ENCODE results near the gene TARBP2.

TARBP2 gene

GRCh38 chr12:53505086-53505485 lies 4.0 kb downstream of the TARBP2 start:
- no peaks in the 10 kb centered on the region for H3K27me3 ChIP-seq (ENCODE audit: control insufficient read depth, low read length)
- H3K4me3 ChIP-seq (ENCODE audit: low read length), result no peak overlapping the region
- H3K79me2 ChIP-seq (ENCODE audit: control insufficient read depth, low read length), result peaks cover 19% of the 10 kb centered on the region
- peaks cover 23% of the 10 kb centered on the region; the same call in 1 of the 2 replicates for H3K36me3 ChIP-seq (ENCODE audit: control insufficient read depth, low read length)
- H4K20me1 ChIP-seq (ENCODE audit: control insufficient read depth, insufficient read depth, low read depth, low read length), result no peaks in the 10 kb centered on the region
- H3K9me2 ChIP-seq (replicated peaks; ENCODE audit: control insufficient read depth, low read length), result no peaks in the 10 kb centered on the region
- H3K4me2 ChIP-seq (ENCODE audit: low read length), result no peak overlapping the region
- H3K27ac ChIP-seq (ENCODE audit: low read depth, low read length), result no peak overlapping the region
- peaks cover 6% of the 10 kb centered on the region for H3F3A ChIP-seq (ENCODE audit: control insufficient read depth, insufficient read depth)
- H3K4me1 ChIP-seq (ENCODE audit: control insufficient read depth, low read length), result peaks cover 24% of the 10 kb centered on the region
- TF ChIP-seq CTCF (IDR thresholded peaks at IDR 0.05; ENCODE audit: low read depth, low read length, poor library complexity, severe bottlenecking) (no peak), EZH2phosphoT487 (IDR thresholded peaks at IDR 0.05; ENCODE audit: borderline replicate concordance, low read length) (no peak)
- H3K9me3 ChIP-seq (ENCODE audit: control insufficient read depth, insufficient read depth, low read length), result no peaks in the 10 kb centered on the region

- Histone ChIP-seq H3K27me3 (ENCODE audit: control insufficient read depth, low read length) (no peaks in the 10 kb centered on the region), H3K4me1 (ENCODE audit: control insufficient read depth, low read length) (peaks cover 20% of the 10 kb centered on the region), H3K4me2 (ENCODE audit: low read length) (no peak overlapping the region), H3K9me2 (replicated peaks; ENCODE audit: control insufficient read depth, low read length) (no peaks in the 10 kb centered on the region), H3K4me3 (ENCODE audit: low read length) (no peak overlapping the region), H3F3A (ENCODE audit: control insufficient read depth, insufficient read depth) (peaks cover 3% of the 10 kb centered on the region; the same call in 1 of the 2 replicates), H3K36me3 (ENCODE audit: control insufficient read depth, low read length) (peaks cover 23% of the 10 kb centered on the region; the same call in 1 of the 2 replicates), H3K9me3 (ENCODE audit: control insufficient read depth, insufficient read depth, low read length) (no peaks in the 10 kb centered on the region), H4K20me1 (ENCODE audit: control insufficient read depth, insufficient read depth, low read depth, low read length) (no peaks in the 10 kb centered on the region), H3K27ac (ENCODE audit: low read depth, low read length) (no peak overlapping the region), H3K79me2 (ENCODE audit: control insufficient read depth, low read length) (peaks cover 19% of the 10 kb centered on the region)
- TF ChIP-seq EZH2phosphoT487 (IDR thresholded peaks at IDR 0.05; ENCODE audit: borderline replicate concordance, low read length), result no peak
- TF ChIP-seq CTCF (IDR thresholded peaks at IDR 0.05; ENCODE audit: low read depth, low read length, poor library complexity, severe bottlenecking), result no peak
Measured at GRCh38 chr12:53505555-53506449, 4.7 kb downstream of the TARBP2 start.

DNA sequence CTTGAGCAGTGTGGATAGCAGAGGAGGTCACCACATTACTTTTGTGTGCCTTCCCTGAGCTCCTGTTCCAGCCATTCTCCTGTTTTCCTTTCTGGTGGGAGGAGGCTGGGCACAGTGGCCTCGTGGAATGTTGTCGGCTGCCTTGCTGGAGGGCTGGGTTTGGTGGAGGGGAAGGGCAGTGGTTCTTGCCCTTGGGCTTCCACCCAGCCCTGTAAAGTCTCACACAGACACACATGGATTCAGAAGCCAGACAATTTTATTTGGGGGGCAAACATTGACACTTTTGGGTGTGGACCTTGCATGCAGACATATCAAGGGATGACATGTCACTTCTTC lies 5.3 kb downstream of the TARBP2 start:
- no peak overlapping the region for H3K4me2 ChIP-seq (ENCODE audit: low read length)
- H3K4me1 ChIP-seq (ENCODE audit: control insufficient read depth, low read length), result peaks cover 20% of the 10 kb centered on the region
- no peaks in the 10 kb centered on the region for H4K20me1 ChIP-seq (ENCODE audit: control insufficient read depth, insufficient read depth, low read depth, low read length)
- no peaks in the 10 kb centered on the region for H3K9me2 ChIP-seq (replicated peaks; ENCODE audit: control insufficient read depth, low read length)
- no peak for TF ChIP-seq EZH2phosphoT487 (IDR thresholded peaks at IDR 0.05; ENCODE audit: borderline replicate concordance, low read length)
- no peak for TF ChIP-seq CTCF (IDR thresholded peaks at IDR 0.05; ENCODE audit: low read depth, low read length, poor library complexity, severe bottlenecking)
- H3K27me3 ChIP-seq (ENCODE audit: control insufficient read depth, low read length), result no peaks in the 10 kb centered on the region
- H3K4me3 ChIP-seq (ENCODE audit: low read length), result no peak overlapping the region
- no peak overlapping the region for H3K27ac ChIP-seq (ENCODE audit: low read depth, low read length)
- peaks cover 19% of the 10 kb centered on the region for H3K79me2 ChIP-seq (ENCODE audit: control insufficient read depth, low read length)
- H3K36me3 ChIP-seq (ENCODE audit: control insufficient read depth, low read length), result peaks cover 23% of the 10 kb centered on the region; the same call in 1 of the 2 replicates
- peaks cover 3% of the 10 kb centered on the region; the same call in 1 of the 2 replicates for H3F3A ChIP-seq (ENCODE audit: control insufficient read depth, insufficient read depth)
- no peaks in the 10 kb centered on the region for H3K9me3 ChIP-seq (ENCODE audit: control insufficient read depth, insufficient read depth, low read length)

Measured in DOHH2 (cell line).